KG1 (cell line): ENCODE data around the gene CROCC.

Experiments used
- DNase-seq: peaks from one replicate; lab custom pipeline; 2025; lab: John Stamatoyannopoulos, UW

The CROCC gene

DNA sequence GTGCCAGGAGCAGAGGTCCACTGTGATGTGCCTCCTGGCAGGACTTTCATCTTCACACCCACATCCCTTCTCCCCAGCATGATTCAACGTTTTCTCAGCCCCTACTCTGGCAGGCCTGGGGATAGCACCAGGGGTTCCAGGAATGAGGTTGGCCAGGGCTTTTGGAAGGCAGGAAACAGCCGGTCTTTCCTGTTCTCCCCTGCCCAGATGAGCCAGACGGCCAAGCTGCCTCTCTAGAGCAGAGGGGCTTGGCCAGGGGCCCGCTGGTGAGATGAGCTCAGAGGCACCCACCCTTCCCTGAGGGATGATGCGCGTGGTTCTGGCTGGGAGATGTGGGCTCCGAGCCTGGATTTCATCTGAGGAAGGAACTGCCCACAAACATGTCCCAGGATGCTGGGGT lies 63.0 kb downstream of the CROCC start:
- no peak for DNase-seq

DNA sequence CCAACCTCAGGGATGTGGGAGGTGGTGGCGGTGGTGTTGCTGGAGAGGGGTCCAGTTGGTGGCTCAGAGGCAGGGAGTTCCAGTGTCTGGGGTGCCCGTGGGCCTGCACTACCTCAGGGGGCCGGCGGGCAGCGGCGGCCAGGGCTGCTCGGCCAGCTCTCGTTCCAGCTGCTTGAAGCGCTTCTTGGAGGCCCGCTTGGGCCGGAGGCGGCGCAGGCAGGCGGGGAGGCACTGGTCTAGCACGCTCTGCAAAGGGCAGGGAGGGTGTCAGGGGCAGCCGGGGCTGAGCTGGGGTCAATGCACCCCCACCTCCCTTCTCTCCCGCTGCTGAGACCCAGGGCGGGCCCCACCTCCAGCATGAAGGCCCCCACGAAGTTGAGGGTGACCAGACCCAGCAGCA lies 64.4 kb downstream of the CROCC start:
- no peak for DNase-seq

DNA sequence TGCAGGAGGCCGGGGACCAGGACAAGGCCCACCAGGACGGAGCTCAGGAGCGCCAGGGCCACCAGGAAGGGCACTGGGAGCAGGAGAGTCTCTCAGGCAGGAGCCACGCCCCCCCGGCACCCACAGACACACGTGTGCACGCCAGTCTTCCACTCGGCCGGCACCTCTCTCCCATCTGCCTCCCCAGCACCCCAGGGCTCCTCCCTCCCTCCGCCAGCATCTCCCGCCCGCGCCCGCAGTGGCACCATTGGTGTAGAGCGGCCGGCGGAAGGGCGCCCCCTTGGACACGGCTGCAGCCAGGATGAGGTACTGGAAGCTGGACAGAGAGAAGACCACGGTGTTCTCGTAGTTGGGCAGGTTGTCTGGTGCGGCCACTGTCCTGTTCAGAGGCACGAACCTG lies 64.8 kb downstream of the CROCC start:
- DNase-seq, result no peak

DNA sequence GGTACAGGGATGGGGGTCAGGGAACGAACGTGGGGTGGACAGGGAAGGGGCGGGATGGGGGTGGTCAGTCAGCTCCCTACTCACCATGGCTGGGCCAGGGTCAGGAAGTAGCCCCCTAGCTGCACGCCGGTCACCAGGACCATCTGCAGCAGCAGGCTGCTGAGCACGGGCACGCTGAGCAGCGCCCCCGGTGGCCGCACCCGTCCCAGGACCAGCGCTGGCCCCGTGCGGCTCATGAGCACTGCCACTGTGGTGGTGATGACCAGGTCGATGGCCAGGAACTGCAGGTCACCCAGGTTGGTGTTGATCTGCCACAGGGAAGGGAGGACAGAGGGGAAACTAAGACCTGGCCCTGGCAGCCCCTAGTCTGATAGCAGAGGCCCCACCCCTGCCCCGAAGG lies 65.2 kb downstream of the CROCC start:
- DNase-seq, result no peak

DNA sequence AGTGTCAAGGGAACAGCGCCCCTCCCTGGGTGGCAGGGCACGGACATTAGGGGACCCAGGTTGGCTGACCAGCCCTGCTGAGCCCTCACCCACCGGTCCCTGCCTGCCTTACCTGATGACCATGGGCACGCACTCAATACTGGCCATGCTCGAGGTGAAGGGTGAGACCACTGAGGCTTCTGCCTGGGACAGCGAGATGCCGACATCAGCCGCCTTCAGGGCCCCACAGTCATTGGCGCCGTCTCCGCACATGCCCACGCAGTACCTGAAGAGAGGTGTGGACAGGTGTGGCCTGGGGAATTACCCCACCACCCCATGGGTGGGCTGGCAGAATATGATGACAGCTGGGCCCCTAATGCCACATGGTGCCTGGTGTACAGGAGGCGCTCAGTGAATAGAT lies 66.5 kb downstream of the CROCC start:
- DNase-seq, result no peak

DNA sequence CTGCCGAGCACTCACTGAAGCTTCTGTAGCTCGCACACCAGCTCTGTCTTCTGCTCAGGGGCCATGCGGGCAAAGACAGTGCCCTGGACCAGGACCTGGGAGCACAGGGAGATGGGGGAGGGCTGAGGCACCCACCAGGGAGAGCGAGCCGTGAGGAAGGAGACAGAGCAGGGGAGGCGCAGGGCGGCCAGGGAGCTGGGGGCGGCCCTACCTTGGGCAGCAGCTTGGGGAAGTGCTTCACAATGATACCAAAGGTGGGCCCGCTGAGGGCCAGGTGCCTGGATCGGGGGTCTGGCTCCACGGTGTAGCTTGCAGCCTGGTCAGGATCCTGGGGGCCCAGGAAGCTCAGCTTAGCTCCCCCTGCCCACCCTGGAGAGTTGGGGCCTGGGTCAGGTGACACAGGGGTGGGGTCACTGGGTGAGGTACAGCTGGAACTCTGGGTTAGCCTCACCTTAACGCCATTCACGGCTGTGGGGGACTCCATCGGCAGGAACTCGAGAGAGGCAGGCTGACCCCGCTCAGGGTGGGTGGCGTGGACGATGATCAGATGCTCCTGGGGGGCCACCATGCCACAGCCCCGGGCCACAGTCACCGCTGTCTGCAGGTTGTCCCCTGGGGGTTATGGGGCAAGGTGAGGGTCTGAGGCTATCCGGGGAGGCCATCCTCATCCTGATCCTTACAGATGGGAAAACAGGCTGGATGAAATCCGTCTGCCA lies 68.1 kb downstream of the CROCC start:
- no peak for DNase-seq

DNA sequence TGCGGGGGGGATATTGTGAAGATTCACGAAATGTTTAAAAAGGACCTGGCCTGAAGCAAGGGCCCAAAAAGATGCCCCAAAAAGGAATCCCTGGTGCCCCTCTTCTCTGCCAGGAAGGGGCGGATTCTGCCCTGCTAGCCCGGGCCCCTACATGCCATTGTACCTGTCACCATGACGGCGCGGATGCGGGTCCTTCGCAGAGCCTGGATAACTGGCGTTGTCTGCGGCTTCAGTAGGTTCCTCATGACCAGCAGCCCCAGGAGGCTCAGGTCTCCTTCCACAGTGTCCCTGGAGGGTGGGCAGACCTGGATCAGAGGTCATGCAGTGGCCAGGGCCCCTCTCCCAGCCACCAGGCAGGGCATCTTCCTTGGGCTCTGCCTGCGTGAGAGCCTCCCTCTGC lies 69.8 kb downstream of the CROCC start:
- DNase-seq, result no peak

DNA sequence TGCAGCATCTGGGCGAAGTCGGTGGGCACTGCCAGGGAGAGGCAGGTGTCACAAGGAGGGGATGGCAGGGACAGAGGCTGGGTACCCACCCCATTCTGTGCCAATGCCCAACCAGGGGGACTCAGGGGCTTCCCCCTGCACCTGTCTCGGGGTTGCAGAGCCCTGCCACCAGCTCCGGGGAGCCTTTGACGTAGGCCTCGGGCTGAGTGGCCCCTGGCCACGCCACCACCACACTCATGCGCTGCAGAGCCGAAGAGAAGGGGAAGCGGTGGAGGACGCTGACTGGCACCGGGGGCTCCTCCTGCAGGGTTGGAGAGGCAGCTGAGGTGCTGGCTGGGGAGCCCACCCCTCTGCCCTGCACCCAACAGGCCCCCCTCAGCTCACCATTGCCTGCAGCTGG lies 70.4 kb downstream of the CROCC start:
- no peak for DNase-seq

DNA sequence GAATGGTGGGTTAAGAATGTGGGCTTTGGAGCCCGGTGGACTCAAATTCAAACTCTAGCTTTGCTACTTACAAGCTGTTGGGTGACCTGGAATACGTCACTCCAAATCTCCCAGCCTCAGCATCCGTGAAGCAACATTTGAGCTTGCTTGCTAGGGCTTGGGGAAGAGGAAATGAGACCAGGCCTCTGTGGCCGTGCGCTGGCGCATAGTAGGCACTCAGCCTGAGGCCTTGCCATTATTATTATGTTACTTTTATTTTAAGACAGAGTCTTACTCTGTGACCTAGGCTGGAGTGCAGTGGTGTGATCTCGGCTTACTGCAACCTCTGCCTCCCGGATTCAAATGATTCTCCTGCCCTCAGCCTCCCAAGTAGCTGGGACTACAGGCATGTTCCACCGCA lies 70.9 kb downstream of the CROCC start:
- no peak for DNase-seq

DNA sequence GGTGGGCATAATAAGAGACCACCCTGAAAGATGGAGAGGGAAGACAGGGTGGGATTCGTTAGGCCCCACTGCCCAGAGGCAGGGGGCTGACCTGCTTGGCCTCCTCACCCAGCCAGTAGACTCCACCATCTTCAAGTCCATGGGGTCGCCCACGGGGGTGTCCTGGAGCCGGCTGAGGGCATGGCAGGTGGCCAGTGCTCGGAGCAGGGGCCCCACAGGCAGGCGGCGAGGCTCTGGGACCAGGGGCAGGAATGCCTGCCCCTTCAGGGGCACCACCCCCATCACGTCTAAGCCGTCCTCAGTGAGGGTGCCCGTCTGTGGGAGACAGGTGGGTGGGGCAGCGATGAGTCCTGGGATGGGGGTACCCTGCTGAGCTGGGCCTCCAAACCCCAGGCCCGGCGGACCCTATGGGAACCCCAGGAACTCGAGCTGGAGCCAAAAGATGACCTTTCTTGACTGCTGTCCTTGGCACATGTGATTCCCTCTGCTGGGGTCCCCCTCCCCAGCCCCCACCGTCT lies 71.8 kb downstream of the CROCC start:
- no peak for DNase-seq

DNA sequence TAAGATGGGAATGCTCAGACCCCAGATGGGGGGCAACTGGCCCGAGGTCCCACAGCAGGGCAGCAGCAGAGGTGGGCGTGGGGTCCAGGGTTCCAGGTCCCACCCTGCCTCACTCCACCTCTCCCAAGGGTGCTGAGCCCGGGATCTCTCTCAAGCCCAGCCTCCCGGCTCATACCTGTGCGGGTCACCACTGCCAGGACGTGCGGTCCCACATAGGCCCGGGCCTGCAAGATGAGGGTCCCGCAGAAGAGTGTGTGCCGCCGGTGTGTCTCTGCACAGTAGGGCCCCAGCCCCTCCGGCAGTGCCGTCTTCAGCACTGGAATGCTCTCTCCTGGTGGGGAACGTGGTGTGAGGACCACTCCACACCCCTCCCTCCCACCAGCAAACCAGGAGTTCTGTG lies 75.1 kb downstream of the CROCC start:
- no peak for DNase-seq

DNA sequence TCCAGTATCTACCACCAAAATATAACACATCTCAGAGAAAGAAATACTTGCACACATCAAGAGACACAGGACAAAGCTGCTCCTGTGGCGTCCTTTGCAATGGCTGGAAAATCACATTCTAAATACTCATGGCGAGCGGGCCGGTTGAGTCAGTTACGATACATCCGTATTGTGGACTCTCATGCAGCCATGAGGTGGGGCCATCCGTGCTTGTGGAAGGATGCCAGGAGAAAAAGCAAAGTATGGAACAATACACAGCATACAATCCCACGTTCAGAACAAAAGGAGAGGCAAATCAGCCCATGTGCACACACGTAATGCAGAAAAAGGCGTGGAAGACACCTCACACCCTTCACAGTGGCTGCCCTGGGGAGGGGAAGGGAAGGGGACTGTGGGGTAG lies 76.9 kb downstream of the CROCC start:
- no peak for DNase-seq

DNA sequence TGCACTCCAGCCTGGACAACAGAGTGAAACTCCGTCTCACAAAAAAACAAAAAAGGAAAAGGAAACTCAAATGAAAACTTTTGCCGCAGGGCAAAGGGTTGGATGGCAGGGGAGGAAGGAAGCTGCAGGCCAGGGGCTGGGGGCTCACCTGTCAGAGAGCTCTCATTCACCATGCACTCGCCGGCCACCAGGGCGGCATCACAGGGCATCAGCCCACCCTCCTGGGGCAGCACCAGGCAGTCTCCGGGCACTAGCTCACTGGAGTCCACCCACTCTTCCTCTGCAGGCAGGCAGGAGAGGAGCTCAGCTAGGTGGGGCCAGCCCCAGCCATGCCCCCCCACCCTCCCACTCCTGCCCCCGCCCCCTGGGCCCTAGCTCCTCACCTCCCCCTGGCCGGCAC lies 78.1 kb downstream of the CROCC start:
- DNase-seq, result no peak

DNA sequence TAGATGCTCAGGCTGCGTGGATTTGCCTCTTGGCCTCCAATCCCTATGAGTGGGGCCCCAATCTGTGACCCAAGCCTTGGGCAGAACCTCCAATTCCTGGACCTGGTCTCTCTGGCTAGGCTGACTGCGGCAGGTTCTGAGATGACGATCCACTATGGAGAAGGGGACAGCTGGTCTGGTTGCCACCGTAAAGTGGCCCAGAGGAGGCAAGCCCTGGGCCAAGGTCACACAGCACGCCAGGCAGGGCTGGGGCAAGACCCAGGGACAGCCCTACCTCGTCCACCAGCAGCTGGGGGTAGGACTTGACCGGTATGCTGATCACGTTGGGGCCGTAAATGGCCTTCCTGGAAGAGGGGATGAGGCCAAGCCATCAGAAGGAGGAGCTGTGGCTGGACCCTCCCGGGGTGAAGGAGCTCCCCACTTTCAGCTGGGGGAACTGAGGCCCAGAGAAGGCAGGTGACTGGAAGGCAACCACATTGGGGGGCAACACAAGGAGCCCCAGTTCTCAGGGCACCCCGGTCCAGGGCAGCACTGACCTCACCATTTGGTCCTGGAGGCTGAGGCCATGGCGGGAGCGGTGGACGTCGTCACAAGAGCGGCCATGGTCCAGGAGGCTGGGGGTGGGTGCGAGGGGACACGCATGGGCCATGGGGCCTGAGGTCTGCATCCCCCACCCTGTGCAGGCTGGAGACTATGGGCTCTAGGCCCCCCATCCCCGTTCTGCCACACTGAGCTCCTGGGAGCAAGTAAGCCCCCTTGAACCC lies 80.2 kb downstream of the CROCC start:
- DNase-seq, result no peak

DNA sequence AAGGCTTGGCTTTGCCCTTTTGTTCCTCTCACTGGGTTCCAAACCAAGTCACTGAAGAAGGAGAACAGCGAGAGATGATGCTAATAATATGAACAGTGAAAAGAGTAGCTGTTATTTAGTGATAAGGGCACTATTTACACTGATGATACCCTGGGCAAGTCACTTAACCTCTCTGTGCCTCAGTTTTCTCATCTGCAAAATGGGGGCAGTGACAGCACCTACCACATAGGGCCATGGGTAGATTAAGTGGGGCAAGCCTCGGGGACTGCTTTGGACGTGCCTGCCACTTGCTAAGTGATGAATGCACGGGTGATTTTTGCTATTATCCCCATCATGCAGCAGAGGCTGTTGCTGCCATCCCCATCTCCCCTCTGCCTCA lies 80.8 kb downstream of the CROCC start:
- no peak for DNase-seq

DNA sequence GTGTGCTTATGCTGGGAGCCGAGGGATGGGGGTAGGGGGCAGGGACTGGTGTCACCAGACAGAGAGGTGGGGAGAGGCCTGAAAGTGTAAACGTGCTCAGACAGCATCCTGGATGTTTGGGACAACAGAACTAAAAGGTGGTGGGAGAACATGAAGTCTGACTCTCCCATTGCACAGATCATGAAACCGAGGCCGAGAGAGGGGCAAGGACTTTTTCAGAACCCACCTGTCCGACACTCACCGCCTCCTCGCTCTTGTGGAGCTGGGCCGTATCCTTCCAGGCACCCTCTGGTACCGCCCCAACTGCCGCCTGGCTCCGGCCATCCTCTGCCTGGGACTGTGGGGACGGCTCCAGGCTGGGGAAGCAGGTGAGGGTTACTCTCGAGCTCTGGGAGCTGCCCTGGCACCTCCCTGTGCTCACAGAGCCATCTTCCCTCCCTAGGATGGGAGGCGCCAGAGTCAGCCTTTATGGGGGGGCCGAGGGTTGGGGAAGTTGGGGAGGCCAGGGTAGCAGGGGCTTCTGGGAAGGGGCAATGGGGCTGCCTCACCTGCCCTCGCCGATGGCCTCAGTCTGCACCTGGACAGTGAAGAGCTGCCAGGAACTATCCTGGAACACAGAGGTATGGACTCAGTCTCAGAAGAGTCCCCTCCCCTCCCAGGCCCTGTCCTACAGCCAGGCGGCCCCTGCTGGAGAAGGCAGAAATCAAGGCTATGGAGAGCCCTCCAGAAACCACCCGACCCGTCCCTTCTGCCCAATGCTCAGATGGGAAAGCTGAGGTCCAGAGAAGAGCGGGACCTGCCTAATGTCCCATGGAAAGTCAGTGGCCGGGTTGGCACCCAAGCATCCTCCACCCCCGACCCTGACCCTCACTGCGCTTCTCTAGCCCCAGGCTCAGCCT lies 83.0 kb downstream of the CROCC start:
- DNase-seq, result no peak

DNA sequence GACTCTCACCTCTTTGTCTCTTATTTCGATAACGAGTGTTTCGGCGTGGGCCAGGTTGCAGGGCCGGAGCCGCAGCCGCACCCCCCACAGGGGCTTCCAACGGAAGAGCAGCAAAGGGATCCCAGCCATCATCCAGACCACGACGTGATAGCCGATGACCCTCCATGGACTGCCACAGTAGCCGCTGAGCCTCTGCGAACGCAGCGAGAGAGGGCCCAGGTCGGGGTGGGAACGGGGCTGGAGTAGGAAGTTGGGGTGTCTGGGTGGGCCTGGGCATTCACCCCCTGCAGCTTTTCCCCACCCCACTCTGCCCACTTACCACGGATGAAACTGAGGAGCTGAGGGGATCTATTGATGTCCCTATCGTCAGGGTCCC lies 83.6 kb downstream of the CROCC start:
- no peak for DNase-seq

DNA sequence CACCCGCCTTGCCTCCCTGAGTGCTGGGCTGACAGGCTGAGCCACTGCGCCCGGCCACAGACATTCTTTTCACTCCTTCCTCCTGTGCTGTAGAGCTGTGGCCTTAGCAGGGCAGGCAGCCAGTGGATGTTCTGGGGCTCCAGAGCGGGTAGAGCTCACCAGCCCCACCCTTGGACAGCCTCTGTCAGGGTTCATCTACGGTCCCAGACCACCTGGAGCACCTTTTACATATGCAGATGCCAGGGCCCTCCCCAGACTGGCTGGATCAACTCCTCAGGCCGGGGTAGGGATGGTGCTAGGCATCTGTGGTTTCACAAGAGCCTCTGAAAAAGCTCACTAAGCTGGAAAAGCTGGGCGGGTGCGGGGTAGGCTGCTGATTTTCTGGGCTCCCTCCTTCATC lies 85.4 kb downstream of the CROCC start:
- DNase-seq, result no peak

DNA sequence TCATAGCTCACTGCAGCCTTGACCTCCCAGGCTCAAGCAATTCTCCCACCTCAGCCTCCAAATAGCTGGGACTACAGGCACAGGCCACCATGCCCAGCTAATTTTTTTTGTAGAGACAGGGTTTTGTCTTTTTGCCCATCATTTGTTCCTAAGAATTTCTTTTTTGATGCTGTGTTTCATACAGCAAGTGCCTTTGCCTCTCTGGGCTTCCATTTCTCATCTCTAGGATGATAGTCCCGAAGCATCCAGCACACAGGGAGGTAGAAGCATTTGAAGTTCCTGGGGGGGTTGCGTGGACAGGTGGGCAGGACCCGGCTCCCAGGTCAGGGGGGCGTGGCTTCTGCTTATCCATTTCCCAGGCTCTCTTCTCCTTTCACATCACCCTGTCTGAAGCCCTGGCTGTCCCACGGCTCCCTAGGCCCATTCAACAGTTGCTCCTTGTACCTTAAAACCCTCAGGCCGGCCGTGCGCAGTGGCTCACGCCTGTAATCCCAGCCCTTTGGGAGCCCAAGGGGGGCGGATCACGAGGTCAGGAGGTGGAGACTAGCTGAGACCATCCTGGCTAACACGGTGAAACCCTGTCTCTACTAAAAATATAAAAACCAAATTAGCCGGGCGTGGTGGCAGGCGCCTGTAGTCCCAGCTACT lies 86.6 kb downstream of the CROCC start:
- no peak for DNase-seq

DNA sequence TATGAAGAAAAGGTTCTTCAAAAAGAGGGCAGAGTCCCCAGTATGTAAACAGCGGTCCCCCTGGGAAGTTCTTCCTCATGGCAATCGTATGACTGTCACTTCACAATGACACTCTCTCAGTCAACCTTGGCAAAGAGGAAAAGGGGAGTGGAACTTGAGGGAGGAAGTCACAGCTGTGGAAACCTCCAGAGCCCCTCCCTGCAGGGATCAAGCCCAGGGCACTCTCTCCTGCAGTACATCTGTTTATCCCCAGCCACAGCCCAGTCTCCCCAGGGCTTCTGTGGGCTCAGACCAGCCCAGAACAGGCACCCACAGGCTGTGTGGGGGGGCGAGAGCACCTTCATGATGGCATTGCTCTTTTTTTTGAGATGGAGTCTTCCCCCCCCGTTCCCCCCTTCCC lies 88.0 kb downstream of the CROCC start:
- DNase-seq, result no peak

DNA sequence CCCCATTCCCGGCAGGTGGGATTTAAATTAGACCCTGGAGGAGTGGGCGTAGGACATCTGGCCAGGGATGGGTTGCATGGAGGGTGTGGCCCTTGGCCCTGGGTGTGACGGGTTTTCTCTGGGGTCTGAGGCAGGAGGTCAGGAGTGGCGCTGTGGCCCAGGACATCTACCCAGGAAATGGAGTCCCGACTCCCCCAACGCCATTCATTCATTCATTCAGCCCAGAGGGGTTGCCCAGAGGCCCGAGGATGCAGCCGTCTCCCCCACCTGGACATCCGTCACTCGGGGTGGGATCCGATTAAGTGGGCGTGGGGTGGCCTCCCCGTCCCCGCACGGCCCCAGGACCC lies 89.3 kb downstream of the CROCC start:
- DNase-seq, result no peak
